Fibroblast of pulmonary artery (primary cell): Measurements from ENCODE around the gene CDX1.

Source experiments
- DNase-seq: peaks from one replicate; pipeline ENCODE4 v3.0.0-alpha.2; 2010; ENCODE audit warnings: low read depth
- H3K4me3 ChIP-seq: replicated peaks from 2 replicates; pipeline ENCODE4 v1.5.1; 2011; ENCODE audit warnings: low read depth, mild to moderate bottlenecking, control low read depth, low read length, moderate library complexity
- TF ChIP-seq, protein P1 (sequence below): IDR thresholded peaks from 2 replicates; pipeline ENCODE4 v1.5.1; 2011; ENCODE audit warnings: mild to moderate bottlenecking, control low read depth, low read length, inconsistent platforms; ENCODE audit errors: missing control alignments

Gene CDX1

DNA sequence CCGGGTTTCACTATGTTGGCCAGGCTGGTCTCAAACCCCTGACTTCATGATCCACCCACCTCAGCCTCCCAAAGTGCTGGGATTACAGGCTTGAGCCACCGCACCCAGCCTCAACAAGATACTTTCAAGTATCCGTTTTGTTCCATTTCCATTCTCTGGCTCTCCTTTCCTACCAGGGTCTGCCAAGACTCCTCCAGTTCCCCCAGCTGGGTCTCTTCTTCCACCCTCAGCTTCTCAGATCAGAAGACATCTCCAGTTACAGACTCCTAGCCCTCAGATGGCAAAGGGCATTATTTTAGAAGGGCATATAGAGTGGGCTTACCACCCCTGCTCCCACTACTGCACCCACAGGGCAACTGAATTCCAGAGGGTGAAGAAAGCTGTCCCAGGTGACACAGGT, 9.4 kb upstream of the CDX1 start:
- H3K4me3 ChIP-seq = no peak overlapping the region
- TF ChIP-seq, protein P1, sequence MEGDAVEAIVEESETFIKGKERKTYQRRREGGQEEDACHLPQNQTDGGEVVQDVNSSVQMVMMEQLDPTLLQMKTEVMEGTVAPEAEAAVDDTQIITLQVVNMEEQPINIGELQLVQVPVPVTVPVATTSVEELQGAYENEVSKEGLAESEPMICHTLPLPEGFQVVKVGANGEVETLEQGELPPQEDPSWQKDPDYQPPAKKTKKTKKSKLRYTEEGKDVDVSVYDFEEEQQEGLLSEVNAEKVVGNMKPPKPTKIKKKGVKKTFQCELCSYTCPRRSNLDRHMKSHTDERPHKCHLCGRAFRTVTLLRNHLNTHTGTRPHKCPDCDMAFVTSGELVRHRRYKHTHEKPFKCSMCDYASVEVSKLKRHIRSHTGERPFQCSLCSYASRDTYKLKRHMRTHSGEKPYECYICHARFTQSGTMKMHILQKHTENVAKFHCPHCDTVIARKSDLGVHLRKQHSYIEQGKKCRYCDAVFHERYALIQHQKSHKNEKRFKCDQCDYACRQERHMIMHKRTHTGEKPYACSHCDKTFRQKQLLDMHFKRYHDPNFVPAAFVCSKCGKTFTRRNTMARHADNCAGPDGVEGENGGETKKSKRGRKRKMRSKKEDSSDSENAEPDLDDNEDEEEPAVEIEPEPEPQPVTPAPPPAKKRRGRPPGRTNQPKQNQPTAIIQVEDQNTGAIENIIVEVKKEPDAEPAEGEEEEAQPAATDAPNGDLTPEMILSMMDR = no peak
- no peak for DNase-seq

- TF ChIP-seq, protein P1 = no peak
- DNase-seq = peak; percentile 65
- no peak overlapping the region for H3K4me3 ChIP-seq
These were observed 8.2 kb upstream of the CDX1 start for GRCh38 chr5:150158170-150158949.

DNA sequence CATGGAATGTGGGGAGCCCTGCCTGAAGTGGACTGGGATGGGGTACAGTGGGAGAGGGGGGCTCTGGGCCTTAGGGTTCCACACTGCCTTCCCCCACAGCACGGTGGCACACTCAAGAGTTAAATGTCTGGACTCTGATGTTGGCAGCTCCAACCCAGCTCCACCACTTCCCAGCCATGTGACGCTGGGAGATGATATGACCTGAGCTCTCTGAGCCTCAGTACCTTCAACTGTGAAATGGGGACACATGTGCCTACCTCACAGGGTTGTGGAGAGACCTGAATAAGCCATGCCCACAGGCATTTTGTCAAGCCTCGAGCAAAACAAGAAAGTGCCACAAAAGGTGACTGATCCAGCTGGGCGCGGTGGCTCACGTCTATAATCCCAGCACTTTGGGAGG, 7.5 kb upstream of the CDX1 start:
- no peak overlapping the region for H3K4me3 ChIP-seq
- TF ChIP-seq, protein P1 = no peak
- no peak for DNase-seq

DNA sequence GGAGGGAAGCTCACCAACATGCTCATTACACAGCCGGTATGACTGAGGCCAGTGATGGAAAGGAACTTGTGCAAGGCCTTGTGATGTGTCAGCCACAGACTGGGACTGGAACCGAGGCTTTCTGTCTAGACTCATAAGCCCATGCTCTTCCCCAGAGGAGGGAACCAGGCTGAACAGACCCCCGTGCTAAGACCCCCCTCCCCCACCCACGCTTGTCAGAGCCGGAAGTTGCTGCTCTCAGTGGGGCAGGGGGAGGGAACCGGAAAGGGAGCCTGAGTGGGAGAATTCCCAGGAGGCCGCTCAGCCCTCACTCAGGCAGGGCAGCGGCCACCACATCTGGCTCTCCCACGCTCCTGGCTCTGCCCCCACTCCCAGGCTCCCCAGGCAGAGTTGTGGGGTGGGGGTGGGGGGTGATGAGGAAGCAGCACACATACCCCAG, 6.8 kb upstream of the CDX1 start:
- peak; percentile 94 for DNase-seq
- no peak overlapping the region for H3K4me3 ChIP-seq
- TF ChIP-seq, protein P1 = no peak

- TF ChIP-seq, protein P1 = no peak
- H3K4me3 ChIP-seq = no peak overlapping the region
- DNase-seq = no peak
These were observed 6.0 kb upstream of the CDX1 start for GRCh38 chr5:150160448-150161081.

DNA sequence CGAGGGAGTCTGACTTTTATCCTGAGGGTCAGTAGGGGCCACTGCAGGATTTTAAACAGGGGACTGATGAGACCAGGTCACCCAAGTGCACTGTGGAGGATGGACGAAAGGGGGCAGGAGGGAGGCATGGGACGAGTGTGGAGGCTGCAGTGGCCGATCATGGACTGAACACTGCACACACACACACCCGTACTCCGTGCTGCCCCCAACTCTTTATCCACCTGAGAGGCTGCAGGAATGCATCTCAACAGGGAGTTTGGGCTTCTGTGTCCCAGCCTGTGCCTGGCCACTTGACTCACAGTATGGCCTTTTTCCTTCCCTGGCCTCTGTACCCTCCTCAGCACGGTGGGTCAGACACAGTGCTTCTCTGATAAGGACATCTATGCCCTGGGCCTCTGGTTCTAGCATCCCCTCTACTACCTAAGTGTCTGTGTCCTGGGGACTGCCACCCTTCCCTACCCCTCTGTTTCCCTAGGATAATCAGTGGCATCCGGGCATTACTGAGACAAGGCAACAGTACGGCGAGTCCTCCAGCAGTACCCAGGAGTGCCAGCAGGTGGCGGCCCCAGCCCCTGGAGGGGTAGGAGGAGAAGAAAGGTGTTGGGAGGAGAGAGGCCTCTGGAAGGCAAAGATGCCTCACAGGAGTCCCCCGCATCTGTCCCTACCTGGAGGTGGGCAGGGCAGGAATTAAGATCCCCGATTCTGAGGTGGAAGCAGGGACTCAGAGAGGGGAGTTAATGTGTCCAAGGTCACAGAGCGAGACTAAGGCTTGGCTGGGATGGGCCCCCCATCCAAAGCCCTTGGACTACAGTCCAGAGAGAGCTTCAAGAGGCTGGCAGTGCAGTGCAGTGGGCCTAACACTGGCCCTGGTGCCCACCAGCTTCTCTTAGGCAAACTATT, 5.1 kb upstream of the CDX1 start:
- H3K4me3 ChIP-seq = no peak overlapping the region
- TF ChIP-seq, protein P1 = peak; percentile 97
- DNase-seq = peak; percentile 75
